ENCODE results near the gene CEP128.

CEP128 gene

GRCh38 chr14:80772504-80772903, 169.0 kb downstream of the CEP128 start:
- no peak for DNase-seq (ENCODE audit: low read depth in 2 of 2)
- no peak for TF ChIP-seq CTCF (IDR thresholded peaks at IDR 0.05; ENCODE audit: low read depth, low read length)
- no peak overlapping the region for H3K4me3 ChIP-seq (replicated peaks in 1 of 2; ENCODE audit: low read depth in 2 of 2, low read length in 2 of 2)

GRCh38 chr14:80771201-80771600, 170.3 kb downstream of the CEP128 start:
- no peak for TF ChIP-seq CTCF (IDR thresholded peaks at IDR 0.05; ENCODE audit: low read depth, low read length)
- no peak for DNase-seq (ENCODE audit: low read depth in 2 of 2)
- no peak overlapping the region for H3K4me3 ChIP-seq (replicated peaks in 1 of 2; ENCODE audit: low read depth in 2 of 2, low read length in 2 of 2)

- no peak for TF ChIP-seq CTCF (IDR thresholded peaks at IDR 0.05; ENCODE audit: low read depth, low read length)
- DNase-seq (ENCODE audit: low read depth in 2 of 2): peak in 1 of 2 donors; percentile 24
- no peak overlapping the region for H3K4me3 ChIP-seq (replicated peaks in 1 of 2; ENCODE audit: low read depth in 2 of 2, low read length in 2 of 2)
These were observed 171.2 kb downstream of the CEP128 start for GRCh38 chr14:80770114-80770908.

GRCh38 chr14:80768646-80769045, 172.9 kb downstream of the CEP128 start:
- no peak overlapping the region for H3K4me3 ChIP-seq (replicated peaks in 1 of 2; ENCODE audit: low read depth in 2 of 2, low read length in 2 of 2)
- TF ChIP-seq CTCF (IDR thresholded peaks at IDR 0.05; ENCODE audit: low read depth, low read length): no peak
- no peak for DNase-seq (ENCODE audit: low read depth in 2 of 2)

- DNase-seq (ENCODE audit: low read depth in 2 of 2): no peak
- TF ChIP-seq CTCF (IDR thresholded peaks at IDR 0.05; ENCODE audit: low read depth, low read length): no peak
- no peak overlapping the region for H3K4me3 ChIP-seq (replicated peaks in 1 of 2; ENCODE audit: low read depth in 2 of 2, low read length in 2 of 2)
These were observed 176.5 kb downstream of the CEP128 start for GRCh38 chr14:80764921-80765507.

- TF ChIP-seq CTCF (IDR thresholded peaks at IDR 0.05; ENCODE audit: low read depth, low read length): no peak
- no peak overlapping the region for H3K4me3 ChIP-seq (replicated peaks in 1 of 2; ENCODE audit: low read depth in 2 of 2, low read length in 2 of 2)
- DNase-seq (ENCODE audit: low read depth in 2 of 2): peak in 1 of 2 donors; percentile 6
These were observed 177.0 kb downstream of the CEP128 start for GRCh38 chr14:80764496-80764895.

All from cardiac fibroblast (primary cell).